Gastroesophageal sphincter (tissue), 4 donors: ENCODE results near the gene XRCC1. TPM values are rescaled to one million over a fixed set of nuclear protein-coding genes. Genes with fewer than 3 reads are reported as not detected.

Source experiments
- ATAC-seq: fragments of 150-250 bp; one replicate; pipeline ENCODE4 v1.9.1; 2016; ENCODE audit warnings: mild to moderate bottlenecking, moderate library complexity
- H3K27ac ChIP-seq, 4 donors: fragments of 200-600 bp; sonication (generic) in 3 of 4; 1 replicate in 3 of 4; 2 replicates in 1 of 4; pipeline ENCODE4 v1.5.1; 2016 to 2019
- H3K27me3 ChIP-seq: fragments of 200-600 bp; sonication (generic); one replicate; pipeline ENCODE4 v1.5.1; 2019
- H3K36me3 ChIP-seq, 2 donors: fragments of 200-600 bp; sonication (generic); one replicate each; pipeline ENCODE4 v1.5.1; 2019; ENCODE audit warnings: control low read depth in 1 of 2
- H3K4me1 ChIP-seq, 3 donors: fragments of 200-600 bp; sonication (generic); 1 replicate in 2 of 3; 2 replicates in 1 of 3; pipeline ENCODE4 v1.5.1; 2016 to 2019; ENCODE audit warnings: control low read depth in 2 of 3
- H3K4me3 ChIP-seq, 2 donors: fragments of 200-600 bp; sonication (generic); one replicate each; pipeline ENCODE4 v1.5.1; 2019; ENCODE audit warnings: mild to moderate bottlenecking in 1 of 2, moderate library complexity in 1 of 2
- H3K9me3 ChIP-seq, 3 donors: fragments of 200-600 bp; sonication (generic); one replicate each; pipeline ENCODE4 v1.5.1; 2017 to 2019; ENCODE audit warnings: control low read depth in 2 of 3
- EP300 ChIP-seq: sonication (generic); formaldehyde crosslinking; IDR thresholded peaks from one replicate; pipeline ENCODE4 v1.6.1; 2017; ENCODE audit warnings: antibody characterized with exemption, mild to moderate bottlenecking
- POLR2A ChIP-seq, 2 donors: fragments of 450-650 bp; IDR thresholded peaks; one replicate each; pipeline ENCODE4 v1.6.1; 2017; ENCODE audit warnings: antibody characterized with exemption in 2 of 2, mild to moderate bottlenecking in 2 of 2, moderate library complexity in 1 of 2
- POLR2AphosphoS5 ChIP-seq: sonication (generic); formaldehyde crosslinking; IDR thresholded peaks from one replicate; pipeline ENCODE4 v1.6.1; 2017; ENCODE audit warnings: antibody characterized with exemption
- WGBS, 2 donors: methylation state at CpG; one replicate each; pipeline ENCODE4 v1.1.5; 2018; ENCODE audit warnings: low coverage in 1 of 2; 5-methylcytosine and 5-hydroxymethylcytosine counted together
- total RNA-seq, 4 donors: library from RNA; depleted of rRNA; stranded (reverse); fragments of >200 nt; gene quantifications; one replicate each; pipeline ENCODE4 v1.1.0, GENCODE V29; 2016
- TF ChIP-seq, protein P1 (sequence below), 4 experiments: fragments of 200-600 bp in 2 of 4; fragments of 450-650 bp in 2 of 4; sonication (generic) in 1 of 4; IDR thresholded peaks; one replicate each; pipeline ENCODE4 v1.5.1; 2017 to 2019; ENCODE audit warnings: antibody characterized with exemption in 4 of 4, mild to moderate bottlenecking in 2 of 4, moderate library complexity in 2 of 4

The XRCC1 gene
- total RNA-seq, 4 donors from 2014 or later = 17.9 to 31.0 (median 22.6) TPM

DNA sequence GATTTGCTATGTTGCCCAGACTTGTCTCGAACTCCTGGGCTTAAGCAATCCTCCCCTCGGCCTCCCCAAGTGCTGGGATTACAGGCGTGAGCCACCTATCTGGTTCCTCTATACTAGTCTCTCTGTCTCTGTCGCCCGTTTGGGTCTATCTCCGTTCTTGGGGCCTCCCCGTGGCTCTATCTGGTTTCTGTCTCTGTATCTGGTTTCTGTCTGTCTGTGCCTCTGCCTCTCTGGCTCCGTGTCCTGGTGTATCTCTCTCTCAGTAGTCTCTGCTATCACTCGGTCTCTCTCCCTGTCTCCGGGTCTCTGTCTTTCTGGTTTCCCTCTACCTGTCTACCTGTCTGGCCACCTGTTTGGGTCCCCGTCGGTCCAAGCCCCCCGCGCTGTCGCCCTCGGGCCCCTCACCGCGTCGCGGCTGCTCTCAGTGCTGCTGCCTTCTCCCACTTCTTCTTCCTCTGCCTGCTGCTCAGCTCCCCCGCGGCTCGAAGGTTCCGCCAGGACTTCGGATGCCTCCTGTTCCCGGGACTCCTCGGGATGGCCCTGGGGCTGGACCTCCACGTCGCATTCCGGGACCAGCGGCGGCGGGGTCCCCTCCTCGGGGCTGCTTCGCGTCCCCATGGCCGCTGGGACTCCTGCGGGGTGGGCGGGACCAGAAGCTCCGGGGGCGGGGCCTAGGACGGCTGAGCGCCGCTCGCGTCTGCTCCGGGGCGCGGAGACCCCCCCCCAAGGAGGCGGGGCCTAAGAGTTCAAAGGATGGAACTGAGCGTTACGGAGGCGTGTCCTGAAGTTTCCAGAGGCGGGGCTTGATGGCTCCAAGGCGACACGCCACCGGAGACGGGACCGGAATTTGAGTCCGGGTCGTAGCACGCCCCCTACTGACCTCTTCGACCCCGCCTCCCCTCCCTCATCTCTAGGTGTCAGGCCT, 71.6 kb downstream of the XRCC1 start:
- WGBS, 2 donors = 1 to 4% methylated on average over 23 of the region's 64 CpGs
- peak overlapping the region; percentile 85 to 95 (median 92) for H3K27ac ChIP-seq
- no peaks in the 10 kb centered on the region for H3K9me3 ChIP-seq
- peaks cover 0 to 34% (median 7%) of the 10 kb centered on the region in 3 donors for H3K4me1 ChIP-seq
- TF ChIP-seq POLR2AphosphoS5 = peak; percentile 44
- TF ChIP-seq, protein P1, sequence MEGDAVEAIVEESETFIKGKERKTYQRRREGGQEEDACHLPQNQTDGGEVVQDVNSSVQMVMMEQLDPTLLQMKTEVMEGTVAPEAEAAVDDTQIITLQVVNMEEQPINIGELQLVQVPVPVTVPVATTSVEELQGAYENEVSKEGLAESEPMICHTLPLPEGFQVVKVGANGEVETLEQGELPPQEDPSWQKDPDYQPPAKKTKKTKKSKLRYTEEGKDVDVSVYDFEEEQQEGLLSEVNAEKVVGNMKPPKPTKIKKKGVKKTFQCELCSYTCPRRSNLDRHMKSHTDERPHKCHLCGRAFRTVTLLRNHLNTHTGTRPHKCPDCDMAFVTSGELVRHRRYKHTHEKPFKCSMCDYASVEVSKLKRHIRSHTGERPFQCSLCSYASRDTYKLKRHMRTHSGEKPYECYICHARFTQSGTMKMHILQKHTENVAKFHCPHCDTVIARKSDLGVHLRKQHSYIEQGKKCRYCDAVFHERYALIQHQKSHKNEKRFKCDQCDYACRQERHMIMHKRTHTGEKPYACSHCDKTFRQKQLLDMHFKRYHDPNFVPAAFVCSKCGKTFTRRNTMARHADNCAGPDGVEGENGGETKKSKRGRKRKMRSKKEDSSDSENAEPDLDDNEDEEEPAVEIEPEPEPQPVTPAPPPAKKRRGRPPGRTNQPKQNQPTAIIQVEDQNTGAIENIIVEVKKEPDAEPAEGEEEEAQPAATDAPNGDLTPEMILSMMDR (IDR thresholded peaks at IDR 0.05) = peak in 1 of 4 experiments; percentile 56
- no peak for TF ChIP-seq EP300
- TF ChIP-seq POLR2A (IDR thresholded peaks at IDR 0.05) = peak; percentile 10 to 40
- peak; percentile 98 for ATAC-seq
- H3K36me3 ChIP-seq = peaks cover 0 to 27% of the 10 kb centered on the region in 2 donors
- peak overlapping the region; percentile 65 to 80 for H3K4me3 ChIP-seq
- H3K27me3 ChIP-seq = no peaks in the 10 kb centered on the region

DNA sequence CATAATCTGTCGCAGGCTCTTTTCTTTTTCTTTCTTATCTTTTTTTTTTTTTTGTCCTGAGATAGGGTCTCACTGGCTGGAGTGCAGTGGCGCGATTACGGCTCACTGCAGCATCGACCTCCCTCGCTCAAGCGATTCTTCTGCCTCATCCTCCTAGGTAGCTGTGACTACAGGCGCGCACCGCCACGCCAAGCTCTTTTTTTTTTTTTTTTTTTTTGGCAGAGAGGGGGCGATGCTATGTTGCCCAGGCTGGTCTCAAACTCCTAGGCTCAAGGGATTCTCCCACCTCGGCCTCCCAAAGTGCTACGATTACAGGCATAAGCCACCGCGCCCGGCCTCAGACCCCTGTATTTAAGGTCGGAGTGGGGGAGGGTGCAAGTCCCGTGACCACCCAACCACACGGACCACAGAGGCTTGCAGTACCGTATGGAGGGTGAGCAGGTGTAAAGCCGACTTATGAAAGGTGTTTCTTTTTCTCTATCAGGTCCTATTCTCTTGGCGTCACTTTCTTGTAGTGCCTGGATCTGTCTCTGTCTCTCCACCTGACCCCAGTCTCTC, 72.8 kb downstream of the XRCC1 start:
- H3K27ac ChIP-seq = no peak overlapping the region
- peaks cover 0 to 38% (median 7%) of the 10 kb centered on the region in 3 donors for H3K4me1 ChIP-seq
- TF ChIP-seq POLR2A (IDR thresholded peaks at IDR 0.05) = no peak
- TF ChIP-seq EP300 = no peak
- TF ChIP-seq POLR2AphosphoS5 = no peak
- TF ChIP-seq, protein P1 (IDR thresholded peaks at IDR 0.05) = no peak
- H3K9me3 ChIP-seq = no peaks in the 10 kb centered on the region
- 62 to 70% methylated on average over 4 to 9 of the region's 23 CpGs for WGBS, 2 donors
- H3K27me3 ChIP-seq = no peaks in the 10 kb centered on the region
- peak overlapping the region in 1 of 2 donors; percentile 6 for H3K4me3 ChIP-seq
- ATAC-seq = no peak
- H3K36me3 ChIP-seq = peaks cover 0 to 22% of the 10 kb centered on the region in 2 donors

DNA sequence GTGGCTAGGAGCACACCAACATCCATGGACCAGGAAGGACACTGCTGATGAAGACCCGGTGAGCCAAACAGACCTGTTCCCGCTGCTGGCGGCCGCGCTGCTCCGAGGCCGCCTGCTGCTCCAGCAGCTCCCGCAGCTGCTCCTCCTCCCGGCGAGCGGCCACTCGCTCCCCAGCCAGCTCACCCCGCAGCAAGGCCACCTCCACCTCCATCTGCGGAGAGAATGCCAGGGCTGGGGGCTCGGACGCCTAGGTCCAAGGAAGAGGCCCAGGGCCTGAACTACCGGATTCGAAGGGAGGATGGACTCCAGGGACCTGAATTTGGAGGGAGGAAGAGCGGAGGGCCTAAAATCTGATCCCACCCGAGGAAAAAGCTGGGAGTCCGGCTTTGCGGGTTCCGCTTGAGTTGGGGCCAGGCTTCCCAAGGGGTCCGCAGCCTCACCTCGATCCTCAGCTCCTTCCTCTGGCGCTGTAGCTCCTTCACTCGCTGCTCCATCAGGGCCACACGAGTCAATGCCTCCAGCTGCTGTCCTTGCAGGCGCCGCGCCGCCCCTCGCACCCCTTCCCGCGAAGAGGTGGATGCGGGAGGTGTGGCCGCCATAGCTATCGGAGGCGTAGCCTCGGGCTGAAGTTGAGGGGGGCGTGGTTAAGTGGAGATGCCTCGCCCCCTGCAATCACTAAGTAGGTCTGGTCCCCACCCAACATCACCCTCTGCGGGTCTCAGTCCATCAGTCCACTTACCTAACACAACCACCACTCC, 73.5 kb downstream of the XRCC1 start:
- peak overlapping the region in 1 of 2 donors; percentile 6 for H3K4me3 ChIP-seq
- peaks cover 0 to 38% (median 7%) of the 10 kb centered on the region in 3 donors for H3K4me1 ChIP-seq
- WGBS, 2 donors = 39 to 60% methylated on average over 10 to 14 of the region's 43 CpGs
- peaks cover 0 to 28% of the 10 kb centered on the region in 2 donors for H3K36me3 ChIP-seq
- H3K27ac ChIP-seq = no peak overlapping the region
- H3K9me3 ChIP-seq = no peaks in the 10 kb centered on the region
- H3K27me3 ChIP-seq = no peaks in the 10 kb centered on the region
- ATAC-seq = no peak
- no peak for TF ChIP-seq POLR2A (IDR thresholded peaks at IDR 0.05)
- no peak for TF ChIP-seq EP300
- TF ChIP-seq, protein P1 (IDR thresholded peaks at IDR 0.05) = no peak
- no peak for TF ChIP-seq POLR2AphosphoS5

DNA sequence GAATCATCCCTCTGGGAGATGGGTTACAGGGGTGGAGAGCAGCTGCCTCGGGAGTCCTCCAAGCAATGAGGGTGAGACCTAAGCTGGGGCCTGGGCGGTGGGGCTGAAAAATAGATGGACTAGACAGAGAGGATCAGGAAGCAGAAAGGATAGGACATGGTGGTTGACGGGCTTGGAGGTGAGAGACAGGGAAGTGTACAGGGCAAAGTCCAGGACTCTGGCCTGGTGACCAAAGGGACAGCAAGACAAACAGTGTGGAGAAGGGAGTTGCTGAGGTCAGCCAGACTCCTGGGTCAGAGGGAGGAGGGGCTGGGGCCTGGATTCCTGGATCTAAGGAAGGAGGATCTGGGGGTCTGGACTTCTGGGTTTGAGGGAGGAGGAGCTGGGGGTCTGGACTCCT, 76.3 kb downstream of the XRCC1 start:
- TF ChIP-seq EP300 (no peak), POLR2AphosphoS5 (no peak), POLR2A (IDR thresholded peaks at IDR 0.05) (no peak)
- TF ChIP-seq, protein P1 (IDR thresholded peaks at IDR 0.05) = no peak
- Histone ChIP-seq H3K4me3 (no peak overlapping the region), H3K27ac (no peak overlapping the region), H3K27me3 (no peaks in the 10 kb centered on the region), H3K4me1 (peaks cover 0 to 30% (median 3%) of the 10 kb centered on the region in 3 donors), H3K9me3 (no peaks in the 10 kb centered on the region), H3K36me3 (peaks cover 0 to 50% of the 10 kb centered on the region in 2 donors)
- no peak for ATAC-seq
- WGBS, 2 donors = 77 to 86% methylated on average over 3 of the region's 3 CpGs
